OCI-LY3 (cell line): ENCODE data around the gene ATP2A2.

ENCODE experiments used
- CTCF ChIP-seq: fragments of 200-600, 300-600 bp; sonication (generic); IDR thresholded peaks from 2 replicates; pipeline ENCODE4 v1.5.1; 2014; ENCODE audit warnings: antibody characterized with exemption, low read length, low read depth
- EZH2phosphoT487 ChIP-seq: fragments of 200-600 bp; shearing (Covaris generic); IDR thresholded peaks from 2 replicates; pipeline ENCODE4 v1.6.1; 2018; ENCODE audit warnings: antibody characterized with exemption, mixed run types, low read depth

DNA sequence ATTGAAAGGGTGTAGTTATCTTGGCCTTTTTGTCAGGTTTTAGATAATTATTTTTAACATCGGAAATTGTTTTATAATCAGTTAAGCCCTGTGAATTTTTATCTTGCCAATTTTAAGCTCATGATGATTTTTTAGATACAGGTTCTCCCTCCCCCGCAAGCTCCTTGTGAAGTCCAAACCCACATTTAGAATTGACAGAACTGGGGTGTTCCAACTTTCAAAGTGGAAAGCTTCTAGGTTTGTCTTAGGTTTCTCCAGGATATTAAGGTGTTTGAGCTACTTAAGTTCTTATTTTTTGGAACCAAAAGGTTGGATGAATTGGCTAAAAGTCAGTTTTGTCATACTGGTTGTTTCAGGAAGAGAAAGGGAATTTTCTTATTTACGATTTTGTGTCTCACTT lies 49.1 kb downstream of the ATP2A2 start:
- no peak for TF ChIP-seq EZH2phosphoT487
- no peak for TF ChIP-seq CTCF
